AG04449 (cell line): ENCODE measurements around the gene KCNC4.

ENCODE experiments used
- CTCF ChIA-PET: fragments of 350-600 bp; formaldehyde crosslinking; extraction: SDS; loops from one replicate; lab custom pipeline; 2021; ENCODE audit warnings: antibody characterized with exemption; lab: Yijun Ruan, JAX
- POLR2A ChIA-PET: fragments of 400-600, 350-600 bp; formaldehyde crosslinking; extraction: SDS; loops from one replicate; lab custom pipeline; 2020; ENCODE audit warnings: antibody characterized with exemption, inconsistent platforms; lab: Yijun Ruan, JAX
- DNase-seq: peaks from one replicate; pipeline ENCODE4 v3.0.0-alpha.2; 2010; ENCODE audit warnings: low read depth, low spot score
- H3K4me3 ChIP-seq: 2 replicates; pipeline ENCODE4 v1.5.1; 2011; ENCODE audit warnings: low read depth, mild to moderate bottlenecking, control low read depth, low read length
- TF ChIP-seq, protein P1 (sequence below): IDR thresholded peaks from one replicate; pipeline ENCODE4 v1.5.1; 2011; ENCODE audit warnings: mild to moderate bottlenecking, moderate library complexity, low read length, control low read depth, inconsistent platforms; ENCODE audit not compliant: insufficient read depth; ENCODE audit errors: missing control alignments

Gene KCNC4

DNA sequence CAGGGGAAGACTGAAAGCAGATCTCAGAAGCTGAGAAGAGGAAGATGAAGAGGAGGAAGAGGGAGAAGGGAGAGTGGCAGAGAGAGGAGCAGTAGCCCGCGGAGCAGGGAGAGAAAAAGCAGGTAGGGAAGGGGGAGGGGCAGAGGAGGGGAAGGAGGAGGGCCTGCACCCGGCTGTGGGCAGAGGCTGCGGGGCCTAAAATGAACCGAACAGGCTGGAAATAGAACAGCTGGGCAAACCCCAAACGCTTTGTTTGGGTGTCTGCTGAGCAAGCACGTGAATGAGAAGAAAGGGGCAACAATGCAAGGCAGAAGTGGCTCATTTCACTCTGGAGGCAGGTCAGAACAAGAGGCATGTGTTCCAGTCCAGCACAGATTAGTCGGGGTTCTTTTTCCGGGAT is 33.5 kb downstream of the KCNC4 start:
- TF ChIP-seq, protein P1, sequence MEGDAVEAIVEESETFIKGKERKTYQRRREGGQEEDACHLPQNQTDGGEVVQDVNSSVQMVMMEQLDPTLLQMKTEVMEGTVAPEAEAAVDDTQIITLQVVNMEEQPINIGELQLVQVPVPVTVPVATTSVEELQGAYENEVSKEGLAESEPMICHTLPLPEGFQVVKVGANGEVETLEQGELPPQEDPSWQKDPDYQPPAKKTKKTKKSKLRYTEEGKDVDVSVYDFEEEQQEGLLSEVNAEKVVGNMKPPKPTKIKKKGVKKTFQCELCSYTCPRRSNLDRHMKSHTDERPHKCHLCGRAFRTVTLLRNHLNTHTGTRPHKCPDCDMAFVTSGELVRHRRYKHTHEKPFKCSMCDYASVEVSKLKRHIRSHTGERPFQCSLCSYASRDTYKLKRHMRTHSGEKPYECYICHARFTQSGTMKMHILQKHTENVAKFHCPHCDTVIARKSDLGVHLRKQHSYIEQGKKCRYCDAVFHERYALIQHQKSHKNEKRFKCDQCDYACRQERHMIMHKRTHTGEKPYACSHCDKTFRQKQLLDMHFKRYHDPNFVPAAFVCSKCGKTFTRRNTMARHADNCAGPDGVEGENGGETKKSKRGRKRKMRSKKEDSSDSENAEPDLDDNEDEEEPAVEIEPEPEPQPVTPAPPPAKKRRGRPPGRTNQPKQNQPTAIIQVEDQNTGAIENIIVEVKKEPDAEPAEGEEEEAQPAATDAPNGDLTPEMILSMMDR = no peak
- ChIA-PET CTCF (interaction anchor here (2.0 to 4.0 kb wide), 2 partner anchors 36 to 69 kb away, joined by 8 to 28 read pairs; no protein-coding TSS in a partner anchor), POLR2A (no interaction called here)
- H3K4me3 ChIP-seq = no peak overlapping the region
- no peak for DNase-seq

DNA sequence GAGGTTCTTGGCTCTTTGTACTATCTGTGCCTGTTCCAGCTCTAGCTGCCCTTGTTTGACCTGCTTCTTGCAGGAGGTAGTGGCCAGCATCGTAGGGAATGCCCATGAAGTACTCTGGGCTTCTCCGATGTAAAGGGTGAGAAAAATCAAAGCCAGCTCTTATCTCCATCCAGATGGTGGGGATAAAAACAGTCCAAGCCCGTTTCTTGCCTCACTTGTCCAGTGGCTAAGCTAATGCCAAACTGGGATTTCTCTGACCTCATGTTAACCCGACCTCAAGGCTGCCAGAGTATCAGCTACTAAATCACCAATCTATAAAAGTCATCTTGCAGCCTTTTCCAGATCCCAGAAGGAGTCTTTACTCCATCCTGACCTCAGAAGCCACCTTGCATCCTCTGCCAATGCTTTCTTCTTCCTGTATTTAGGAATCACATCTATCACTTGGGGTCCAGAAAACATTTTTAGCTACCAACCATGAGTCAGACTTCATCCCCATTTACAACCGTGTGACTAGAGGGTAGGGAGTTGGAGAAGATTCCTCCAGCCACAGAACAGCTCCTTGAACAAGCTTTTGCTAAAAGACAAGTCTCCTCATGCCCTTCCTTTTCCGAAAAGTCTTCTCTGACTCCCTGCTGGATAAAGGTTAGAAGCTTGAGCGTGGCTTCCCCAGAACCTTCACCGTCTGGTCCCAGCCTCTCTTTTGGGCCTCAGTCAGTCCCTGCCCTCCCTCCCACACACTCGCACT is 35.9 kb downstream of the KCNC4 start:
- no peak overlapping the region for H3K4me3 ChIP-seq
- POLR2A ChIA-PET = no interaction called here
- TF ChIP-seq, protein P1 = no peak
- CTCF ChIA-PET = interaction anchor here (2.5 to 4.0 kb wide), 2 partner anchors 38 to 43 kb away, joined by 12 to 28 read pairs; no protein-coding TSS in a partner anchor
- DNase-seq = no peak

DNA sequence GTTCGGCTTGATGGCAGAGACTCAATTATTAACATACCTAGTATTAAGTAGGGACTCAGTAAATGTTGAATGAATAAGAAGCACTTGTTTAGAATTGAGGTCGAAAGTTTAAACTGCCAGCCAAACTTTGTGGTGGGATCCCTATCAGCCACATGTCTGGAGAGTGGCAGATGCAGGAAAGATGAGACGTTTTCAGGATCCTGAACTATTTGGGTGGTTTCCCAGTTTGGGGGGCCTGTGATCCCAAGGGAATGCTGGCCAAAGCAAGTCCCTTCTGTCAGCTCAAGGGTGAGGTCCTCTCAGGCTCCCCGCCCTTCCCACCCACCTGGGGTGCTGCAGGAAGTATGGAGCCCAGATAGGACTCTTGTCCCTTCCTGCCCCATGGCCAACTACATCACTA is 38.6 kb downstream of the KCNC4 start:
- no peak for DNase-seq
- TF ChIP-seq, protein P1 = no peak
- ChIA-PET POLR2A (no interaction called here), CTCF (interaction anchor here (1.0 to 1.5 kb wide), 3 partner anchors 10 to 64 kb away, joined by 3 to 4 read pairs (median 3); no protein-coding TSS in a partner anchor)
- no peak overlapping the region for H3K4me3 ChIP-seq

DNA sequence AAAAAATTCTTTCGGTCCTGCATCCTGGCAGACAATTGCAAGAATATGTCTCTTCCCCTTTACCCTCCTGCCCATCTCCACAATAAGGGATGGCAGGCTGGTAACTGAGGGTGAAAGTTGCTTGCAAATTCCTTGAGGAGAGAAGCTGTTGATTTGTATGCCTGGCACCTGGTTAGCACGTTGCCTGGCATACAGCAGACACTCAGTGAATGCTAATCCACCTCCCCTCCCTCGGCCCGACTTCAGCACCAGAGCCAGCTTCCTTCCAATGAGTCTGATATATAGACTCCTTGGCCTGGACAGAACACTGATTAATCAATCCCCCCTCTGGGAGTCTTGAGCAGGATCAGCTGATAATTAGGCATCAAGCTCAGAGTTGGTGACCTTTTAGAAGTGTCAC is 39.1 kb downstream of the KCNC4 start:
- TF ChIP-seq, protein P1 = no peak
- CTCF ChIA-PET = interaction anchor here (1.0 to 1.5 kb wide), 3 partner anchors 10 to 63 kb away, joined by 3 to 4 read pairs (median 3); no protein-coding TSS in a partner anchor
- H3K4me3 ChIP-seq = no peak overlapping the region
- DNase-seq = no peak
- POLR2A ChIA-PET = no interaction called here

DNA sequence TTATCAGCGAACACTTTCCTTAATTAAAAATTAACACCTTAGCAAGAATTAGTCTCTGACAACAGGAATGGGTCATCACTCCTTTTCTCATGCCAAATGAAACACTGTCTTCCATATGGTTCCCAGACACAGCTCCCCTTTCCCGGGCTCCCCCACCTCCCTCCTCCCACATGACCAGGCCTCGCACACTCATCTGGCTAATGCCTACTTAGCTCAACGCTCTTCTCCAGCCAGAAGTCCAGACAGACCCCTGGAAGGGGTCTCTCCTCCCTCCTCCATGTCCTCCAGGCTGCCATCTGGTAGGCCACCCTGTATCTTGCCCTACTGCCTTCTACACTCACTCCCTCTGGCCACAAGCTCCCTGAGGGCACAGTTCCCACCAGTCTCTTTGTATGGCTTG is 39.9 kb downstream of the KCNC4 start:
- ChIA-PET POLR2A (no interaction called here), CTCF (interaction anchor here (1.0 to 1.5 kb wide), 3 partner anchors 11 to 63 kb away, joined by 3 to 4 read pairs (median 3); no protein-coding TSS in a partner anchor)
- no peak overlapping the region for H3K4me3 ChIP-seq
- DNase-seq = no peak
- TF ChIP-seq, protein P1 = no peak

DNA sequence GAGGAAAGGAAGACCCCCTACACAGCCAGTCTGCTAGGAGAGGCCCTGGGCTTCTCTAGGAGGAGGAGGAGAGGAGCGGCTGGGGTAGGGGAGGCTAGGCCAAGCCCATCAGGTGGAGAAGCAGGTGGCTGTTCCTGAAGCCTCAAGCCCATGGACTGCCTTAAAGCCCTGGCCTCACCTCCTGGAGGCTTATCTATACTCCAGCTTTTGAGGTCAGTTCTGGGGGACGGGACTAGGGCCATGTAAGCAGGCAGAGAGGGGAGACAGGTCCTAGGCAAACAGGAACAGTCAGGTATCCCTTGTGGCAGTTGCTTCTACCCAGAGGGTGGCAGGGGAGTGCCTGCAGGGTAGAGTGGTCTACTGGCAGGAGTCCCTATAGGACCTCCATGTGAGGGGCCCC is 40.6 kb downstream of the KCNC4 start:
- TF ChIP-seq, protein P1 = no peak
- no peak for DNase-seq
- ChIA-PET CTCF (no interaction called here), POLR2A (no interaction called here)
- no peak overlapping the region for H3K4me3 ChIP-seq
